IPS-NIHi11 (cell line): Measurements from ENCODE around the gene CHMP2A.
A peak's percentile ranks its signal among the peaks of the same experiment; 100 is the strongest.
"Not testable (repeated sequence)": the region's sequence is repeated elsewhere in the genome, so short reads cannot be mapped to it uniquely, and the experiment has no call there.

Source experiments
- DNase-seq: peaks from one replicate; pipeline ENCODE4 v3.0.0; 2012; ENCODE audit warnings: mixed read lengths, low spot score

Gene CHMP2A

DNA sequence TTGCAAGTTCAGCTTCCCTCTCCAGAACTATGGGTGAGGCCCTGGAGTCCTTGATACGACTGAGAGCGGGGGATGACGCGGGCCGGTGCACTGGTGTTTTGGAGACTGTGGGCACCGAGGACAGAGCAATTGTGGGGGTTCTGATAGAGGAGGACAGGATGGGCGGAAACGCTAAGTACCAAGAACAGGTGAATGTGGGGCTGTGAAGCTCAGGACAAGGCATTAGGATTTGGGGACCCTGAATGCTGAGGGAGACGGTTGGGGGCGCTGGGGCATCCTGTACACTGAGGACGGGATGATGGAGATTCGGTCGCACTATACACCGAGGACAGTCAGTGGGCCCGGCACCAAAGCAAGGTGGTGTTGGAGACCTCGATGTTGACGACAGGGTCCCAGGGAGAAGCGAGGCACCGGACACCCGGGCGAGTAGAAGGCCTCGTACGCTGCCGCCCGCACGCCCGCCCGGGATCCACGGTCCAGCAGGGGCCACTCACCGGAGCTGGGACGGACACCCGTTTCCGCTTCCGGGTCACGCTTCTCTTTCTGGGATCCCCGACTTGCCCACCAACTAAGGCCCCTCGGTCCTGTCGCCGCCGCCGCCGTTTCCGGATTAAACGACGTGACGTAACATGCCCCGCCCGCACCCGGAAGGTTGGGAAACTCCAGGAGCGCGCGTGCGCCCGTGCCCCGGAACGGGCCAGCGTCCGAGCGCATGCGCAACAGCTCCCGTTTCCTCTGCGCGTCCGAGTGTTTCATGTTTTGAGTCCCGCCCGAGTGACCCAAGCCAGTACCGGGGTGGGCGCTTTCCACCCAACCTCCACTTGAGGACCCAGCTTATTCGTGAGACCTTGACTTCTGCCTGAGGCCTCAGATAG is at the start of gene CHMP2A:
TSS of gene CHMP2A (minus strand) at position 612 of the 875 bp plus-strand sequence. CDS start 893 bp downstream, outside the sequence.
- DNase-seq = peak; percentile 93

DNA sequence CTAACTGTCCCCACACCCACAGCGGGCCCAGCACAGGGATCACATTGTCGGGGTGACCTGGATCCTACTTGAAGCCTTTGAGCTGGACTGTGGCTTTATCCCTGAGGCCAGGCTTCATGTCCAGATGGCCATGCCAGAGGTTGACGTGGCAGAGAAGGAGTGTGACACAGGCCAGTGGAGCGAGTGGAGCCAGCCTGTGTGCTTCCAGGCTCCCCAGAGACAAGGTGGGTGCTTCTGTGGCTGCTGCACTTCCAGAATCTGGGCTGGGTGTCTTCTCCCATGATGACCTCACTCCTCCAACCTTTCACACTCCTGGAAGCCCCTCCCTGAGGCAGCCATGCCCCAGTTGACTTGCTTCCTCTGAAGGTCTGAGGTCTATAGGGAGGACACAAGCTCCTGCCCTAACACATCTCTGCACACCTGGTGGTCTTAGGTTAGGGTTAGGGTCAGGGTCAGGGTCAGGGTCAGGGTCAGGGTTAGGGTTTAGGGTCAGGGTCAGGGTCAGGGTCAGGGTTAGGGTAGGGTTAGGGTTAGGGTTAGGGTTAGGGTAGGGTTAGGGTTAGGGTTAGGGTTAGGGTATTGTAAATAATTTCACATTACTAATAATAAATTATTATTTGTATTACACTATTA is 31.3 kb upstream of the CHMP2A start:
- DNase-seq = no peak

DNA sequence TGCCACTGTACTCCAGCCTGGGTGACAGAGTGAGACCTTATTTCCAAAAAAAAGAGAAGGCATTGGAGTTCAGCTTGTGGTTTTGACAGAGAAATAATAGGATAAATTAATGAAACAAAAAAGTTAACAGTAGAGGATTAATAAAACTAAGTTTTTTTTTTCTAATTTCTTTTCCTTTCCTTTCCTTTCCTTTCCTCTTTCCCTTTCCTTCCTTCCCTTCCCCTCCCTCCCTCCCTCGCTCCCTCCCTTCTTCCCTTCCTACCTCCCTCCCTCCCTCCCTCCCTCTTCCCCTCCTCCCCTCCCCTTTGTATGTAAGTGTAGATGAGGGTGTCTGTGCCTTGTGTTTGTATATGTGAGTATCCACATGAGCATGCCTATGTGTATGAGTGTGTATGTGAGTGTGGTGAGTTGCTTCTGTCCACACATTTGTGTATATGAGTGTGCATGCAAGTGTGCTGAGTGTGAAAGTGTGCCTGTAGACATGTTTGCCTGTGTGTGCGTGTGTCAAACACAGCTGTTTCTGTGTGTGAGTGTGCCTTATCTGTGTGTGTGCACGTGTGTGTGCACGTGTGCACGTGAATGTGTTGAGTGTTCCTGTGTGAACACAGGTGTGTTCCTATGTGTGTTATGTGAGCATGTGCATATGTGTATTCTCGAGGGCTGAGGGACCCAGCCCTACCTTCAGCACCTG is 30.7 kb upstream of the CHMP2A start:
- DNase-seq = no peak

DNA sequence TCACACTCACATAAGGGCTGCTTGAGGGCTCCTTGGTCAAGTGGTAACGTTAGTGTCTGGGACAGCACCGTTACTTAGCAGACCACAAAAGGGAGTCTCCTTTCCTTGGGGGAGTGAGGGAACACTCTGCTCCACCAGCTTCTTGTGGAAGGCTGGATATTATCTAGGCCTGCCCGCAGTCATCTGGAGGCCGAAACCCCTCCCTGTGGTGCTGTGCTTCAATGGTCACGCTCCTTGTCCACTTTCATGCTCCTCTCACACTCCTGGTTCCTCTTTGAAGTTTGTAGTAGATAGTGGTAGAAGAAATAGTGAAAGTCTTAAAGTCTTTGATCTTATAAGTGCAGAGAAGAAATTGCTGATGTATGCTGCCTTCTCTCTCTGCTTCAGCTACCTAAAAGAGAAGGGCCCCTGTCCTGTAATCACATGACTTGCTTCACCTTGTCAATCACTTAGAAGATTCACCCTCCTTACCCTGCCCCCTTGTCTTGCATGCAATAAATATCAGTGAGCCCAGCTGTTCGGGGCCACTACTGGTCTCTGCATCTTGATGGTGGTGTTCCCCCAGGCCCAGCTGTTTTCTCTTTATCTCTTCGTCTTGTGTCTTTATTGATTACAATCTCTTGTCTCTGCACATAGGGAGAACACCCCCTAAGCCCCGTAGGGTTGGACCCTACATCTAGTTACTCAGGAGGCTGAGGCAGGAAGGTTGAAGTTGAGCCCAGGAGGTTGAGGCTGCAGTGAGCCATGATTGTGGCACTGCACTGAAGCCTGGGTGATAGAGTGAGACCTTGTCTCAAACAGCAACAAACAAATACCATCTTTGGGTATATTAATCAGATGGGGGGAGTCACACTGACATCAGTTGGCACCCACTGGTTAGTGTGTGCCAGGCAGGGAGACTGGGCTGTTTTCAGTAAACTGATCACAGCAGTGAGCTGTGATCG is 29.9 kb upstream of the CHMP2A start:
- no peak for DNase-seq

DNA sequence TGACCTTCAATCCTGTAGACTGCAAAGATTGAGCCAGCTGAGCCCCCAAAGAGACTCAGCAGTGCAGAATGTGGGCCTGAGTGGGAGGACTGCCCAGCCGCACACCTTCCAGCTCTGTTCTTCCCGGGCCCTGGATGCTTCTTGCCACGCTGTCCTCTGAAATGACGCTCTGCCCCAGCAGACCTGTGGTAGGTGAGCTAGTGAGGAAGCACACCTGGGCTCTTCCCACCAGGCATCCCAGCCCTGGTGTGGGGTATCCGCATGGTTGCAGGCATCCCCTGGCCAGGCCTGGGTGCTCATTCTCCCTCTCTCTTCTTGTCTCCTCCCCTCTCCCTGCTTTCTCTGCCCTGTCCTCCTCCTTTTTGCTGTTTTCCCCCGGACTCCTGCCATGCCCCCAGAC is 28.1 kb upstream of the CHMP2A start:
- no peak for DNase-seq

DNA sequence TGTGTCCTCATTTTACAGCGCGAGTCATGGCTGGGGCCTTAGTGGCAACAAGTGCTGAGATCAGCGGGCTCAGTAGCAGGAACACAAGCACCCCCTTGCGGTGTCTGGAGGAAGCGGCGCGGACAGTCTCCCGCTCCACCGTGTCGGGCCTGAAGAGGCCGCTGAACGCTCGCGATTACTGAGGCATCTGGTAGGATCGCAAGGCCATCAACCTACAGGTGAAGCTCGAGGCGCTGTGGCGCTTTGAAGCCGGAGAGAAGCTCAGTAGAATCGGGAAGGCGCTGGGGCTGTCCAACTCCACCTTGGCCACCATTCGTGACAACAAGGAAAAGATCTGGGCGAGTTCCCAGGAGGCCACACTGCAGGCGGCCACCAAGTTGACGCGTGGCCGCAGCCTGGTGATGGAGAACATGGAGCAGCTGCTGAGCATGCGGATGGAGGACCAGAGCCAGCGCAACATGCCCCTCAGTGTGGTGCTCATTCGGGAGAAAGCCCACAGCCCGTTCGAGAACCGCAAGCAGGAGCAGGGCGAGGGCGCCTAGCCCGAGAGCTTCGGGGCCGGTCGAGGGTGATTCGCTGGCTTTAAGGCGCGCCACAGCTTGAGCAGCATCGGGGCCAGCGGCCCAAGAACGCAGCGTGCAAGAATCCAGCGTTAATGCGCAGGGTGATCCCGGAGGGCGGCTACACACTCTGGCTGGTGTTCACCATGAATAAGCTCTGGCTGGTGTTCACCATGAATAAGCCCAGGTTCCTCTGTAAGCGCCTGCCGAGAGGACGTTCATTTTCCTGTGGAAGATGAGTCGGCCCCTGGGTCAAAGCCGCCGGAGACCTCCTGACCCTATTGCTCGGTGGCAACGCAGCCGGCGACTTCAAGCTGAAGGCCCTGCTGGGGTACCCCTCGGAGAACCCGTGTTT is 26.6 kb upstream of the CHMP2A start:
- peak; percentile 82 for DNase-seq

DNA sequence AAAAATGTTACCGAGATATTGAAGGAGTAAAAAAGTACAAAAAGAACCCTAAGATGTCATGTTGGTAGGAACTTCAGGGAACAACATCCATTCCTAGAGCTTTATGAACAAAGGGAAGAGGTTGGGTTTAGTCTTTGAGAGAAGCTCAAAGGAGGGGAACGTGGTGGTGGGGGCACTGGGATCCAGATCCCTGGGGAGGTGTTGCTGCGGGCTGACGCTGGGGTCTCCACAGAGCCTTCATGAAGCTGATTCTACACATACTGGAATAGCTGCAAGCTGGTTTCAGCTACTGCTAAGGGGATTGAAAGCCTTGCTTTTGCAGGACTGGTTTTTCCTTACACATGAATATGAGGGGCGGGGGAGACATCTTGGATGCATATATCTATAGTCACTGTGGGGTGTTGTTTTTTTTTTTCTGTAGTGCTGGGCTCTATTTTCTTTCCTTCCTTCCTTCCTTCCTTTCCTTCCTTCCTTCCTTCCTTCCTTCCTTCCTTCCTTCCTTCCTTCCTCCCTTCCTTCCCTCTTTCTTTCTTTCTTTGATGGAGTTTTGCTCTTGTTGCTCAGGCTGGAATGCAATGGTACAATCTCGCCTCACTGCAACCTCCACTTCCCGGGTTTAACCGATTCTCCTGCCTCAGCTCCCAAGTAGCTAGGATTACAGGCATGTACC is 24.7 kb upstream of the CHMP2A start:
- no peak for DNase-seq

DNA sequence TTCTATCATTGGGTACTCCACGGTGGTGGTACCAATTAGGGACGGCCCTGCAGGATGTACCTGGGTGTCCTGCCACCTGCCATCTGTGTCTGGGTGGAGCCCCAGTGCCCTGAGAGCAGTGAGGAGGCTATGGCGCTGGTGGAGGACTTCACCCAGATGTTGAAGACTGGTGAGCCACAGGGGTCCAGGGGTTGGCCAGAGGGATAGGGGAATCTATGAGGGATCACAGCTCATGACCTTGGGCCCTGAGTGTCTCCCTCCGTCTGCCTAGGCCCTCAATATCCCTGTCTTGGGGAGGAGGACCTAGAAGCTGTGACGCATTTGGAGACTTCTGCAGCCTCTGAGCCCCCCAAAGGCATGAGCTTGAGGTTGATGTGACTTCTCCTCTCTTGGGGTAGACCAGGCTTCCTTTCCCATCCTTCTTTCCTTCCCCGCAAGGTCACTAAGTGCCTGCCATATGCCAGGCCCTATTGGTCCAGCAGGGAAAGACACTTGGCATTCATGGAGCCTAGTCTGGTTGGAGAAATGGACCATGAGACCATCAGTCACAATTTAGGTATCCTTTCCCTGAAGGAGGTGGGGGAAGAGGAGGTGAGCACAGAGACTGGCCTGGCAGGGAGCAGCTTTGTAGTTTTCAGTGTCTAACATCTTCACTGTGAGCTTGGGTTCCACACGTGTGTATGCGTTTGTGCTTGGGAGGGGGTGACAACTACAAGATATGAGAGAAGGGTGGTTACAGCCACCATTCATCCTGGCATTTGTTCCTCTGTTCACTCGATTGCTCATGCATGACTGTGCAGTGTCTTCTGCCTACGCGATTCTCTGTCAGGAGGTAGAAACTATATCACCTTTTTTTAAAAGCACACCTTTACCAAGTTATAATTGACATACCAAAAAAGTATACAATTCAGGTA is 23.4 kb upstream of the CHMP2A start:
- no peak for DNase-seq

DNA sequence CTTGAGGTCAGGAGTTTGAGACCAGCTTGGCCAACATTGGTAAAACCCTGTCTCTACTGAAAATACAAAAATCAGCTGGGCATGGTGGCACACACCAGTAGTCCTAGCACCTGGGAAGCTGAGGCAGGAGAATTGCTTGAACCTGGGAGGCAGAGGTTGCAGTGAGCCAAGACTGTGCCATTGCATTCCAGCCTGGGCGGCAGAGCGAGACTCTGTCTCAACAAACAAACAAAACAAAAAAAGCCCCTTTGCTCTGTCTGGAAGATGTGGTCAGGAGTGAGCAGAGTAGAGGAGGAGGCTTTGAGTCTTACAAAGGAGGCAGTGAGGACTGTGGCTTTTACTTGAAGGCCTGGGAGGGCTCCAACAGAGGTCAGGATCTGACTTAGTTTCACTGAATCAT is 22.7 kb upstream of the CHMP2A start:
- DNase-seq = not testable (repeated sequence)

DNA sequence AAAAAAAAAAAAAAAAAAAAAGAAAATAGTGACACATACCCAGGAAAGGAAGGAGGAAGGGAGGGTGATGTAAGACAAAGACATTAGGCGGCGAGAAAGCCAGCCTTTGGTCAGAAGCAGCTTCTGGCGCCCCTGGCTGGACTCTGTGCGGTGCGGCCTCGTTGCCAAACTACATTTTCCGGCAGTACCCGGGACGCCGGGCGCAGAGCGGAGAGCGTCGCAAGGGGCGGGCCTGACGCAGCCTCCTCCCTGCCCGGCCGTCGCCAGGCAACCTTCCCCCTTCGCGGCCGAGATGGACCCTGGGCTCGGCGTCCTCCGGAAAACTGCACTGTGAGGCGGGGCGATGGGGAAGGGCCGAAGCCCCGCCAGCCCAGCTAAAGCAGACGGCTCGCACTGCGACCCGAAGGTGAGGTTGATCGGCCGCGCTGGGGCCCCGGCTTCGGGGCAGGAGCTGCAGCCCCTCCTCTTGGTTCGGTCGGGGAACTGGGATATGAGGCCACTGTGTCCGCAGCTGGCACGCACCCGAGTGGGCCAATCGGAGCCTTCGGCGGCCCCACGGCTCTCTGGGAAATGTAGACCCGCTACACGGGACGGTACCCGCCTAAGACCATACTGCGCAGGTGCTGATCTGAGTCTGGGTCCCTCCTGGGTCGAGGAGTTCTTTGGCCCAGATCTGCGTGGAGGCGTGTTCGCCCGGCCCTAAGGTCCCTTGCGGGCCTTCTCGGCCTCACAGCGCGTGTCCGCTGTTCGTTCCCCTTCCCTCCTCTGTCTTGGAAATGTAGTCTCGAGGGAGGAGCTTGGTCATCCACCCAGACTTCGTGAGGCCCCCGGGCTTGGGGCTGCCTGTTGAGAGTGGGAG is 20.5 kb upstream of the CHMP2A start:
- peak; percentile 86 for DNase-seq

DNA sequence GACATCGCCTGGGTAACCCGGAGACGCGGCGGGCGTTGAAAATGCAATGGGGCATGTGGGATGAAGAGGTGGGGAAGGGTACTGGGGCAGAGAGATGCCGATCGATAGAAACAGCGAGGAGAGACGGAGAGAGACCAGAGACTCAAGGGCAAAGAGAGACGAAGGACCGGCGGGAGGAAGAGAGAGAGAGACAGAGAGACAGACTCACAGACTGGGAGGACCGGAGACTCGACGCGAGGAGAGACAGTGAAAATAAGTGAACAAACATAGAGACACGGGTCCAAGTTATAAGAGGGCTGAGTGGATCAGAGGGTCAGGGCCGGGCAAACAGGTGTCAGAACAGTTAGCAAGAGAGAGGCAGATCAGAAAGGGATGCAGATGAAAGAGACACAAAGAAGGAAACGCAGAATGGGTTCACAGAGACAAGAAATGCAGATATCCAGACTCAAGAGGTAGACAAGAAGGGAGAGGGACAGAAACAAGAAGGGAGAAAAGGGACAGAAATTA is 18.8 kb upstream of the CHMP2A start:
- no peak for DNase-seq

DNA sequence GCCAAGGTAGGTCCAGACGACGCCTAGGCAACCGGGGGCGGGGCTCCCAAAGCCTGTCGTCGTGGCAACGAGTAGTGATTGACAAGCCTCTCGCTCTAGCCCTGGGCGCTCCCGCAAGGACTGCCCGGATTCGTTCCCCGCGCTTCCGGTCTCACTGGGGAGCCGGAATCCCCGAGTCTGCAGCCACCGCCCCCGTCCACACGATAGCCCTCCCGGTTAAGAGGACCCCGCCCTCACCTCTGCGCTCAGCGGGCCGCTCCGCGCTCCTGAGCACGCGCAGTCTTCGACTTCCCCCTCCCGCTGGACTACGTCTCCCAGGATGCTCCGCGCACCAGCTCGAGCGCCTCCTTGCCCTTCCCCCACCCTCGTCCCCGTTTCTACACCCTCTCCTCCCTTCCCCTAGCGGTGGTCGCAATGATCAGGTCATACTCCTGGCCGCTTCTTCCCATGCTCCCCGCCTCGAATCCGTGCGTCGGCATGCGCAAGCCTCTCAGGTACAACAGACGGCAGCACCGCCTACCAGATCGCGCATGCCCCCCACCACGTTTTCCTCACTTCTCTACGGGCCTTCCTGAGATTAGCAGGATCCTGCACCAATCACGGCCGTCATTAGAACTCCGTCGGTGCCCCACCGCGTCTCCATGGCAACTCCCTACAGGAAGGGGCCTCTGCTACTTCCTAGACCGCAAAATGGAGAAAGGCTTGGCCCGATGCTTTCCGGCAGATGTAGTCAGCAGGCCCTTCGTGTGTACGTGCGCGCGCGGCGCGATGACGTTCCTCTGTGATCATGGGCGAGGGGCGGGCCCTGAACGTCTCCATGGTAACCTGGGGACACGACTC is 18.1 kb upstream of the CHMP2A start, which contains the start of gene MZF1:
TSS of gene MZF1 (minus strand) at position 518 of the 840 bp plus-strand sequence. CDS start 1,946 bp downstream, outside the sequence.
- DNase-seq = peak; percentile 94

DNA sequence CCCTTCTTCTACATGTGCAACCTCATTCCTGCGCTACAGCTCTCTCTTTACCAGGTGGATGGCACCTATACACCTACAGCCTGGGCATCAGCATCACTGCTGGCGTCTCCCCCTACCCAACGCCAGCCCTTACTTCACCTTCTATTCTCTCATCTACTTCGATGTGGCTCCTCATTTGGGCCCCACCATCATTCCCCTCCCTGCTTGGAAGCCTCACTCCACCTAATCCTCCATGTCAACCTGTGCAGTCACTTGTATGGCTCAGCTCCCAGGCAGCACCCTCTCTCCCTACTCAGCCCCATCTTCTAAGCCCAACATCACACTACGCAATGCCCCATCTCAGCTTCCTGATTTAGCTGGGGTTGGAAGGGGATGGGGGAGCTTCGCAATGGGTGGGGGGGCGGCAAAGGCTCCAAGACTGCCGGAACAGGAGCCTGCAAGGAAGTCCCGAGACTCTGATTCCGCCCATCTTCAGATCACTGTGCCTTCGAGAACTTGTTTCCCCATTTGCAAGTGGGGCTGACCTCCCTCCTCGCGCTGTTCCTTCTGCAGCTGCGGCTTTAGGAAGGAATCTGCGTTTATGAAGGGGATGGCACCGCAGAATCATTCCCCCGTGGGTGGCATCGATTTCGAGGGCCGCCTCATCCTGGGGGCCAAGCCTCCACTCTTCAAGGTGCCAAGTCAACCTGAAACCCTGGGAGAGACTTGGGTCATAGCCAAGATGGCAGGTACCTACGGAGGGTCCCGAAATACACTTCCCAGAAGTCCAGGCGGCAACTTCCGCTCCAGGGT is 17.3 kb upstream of the CHMP2A start:
- DNase-seq = no peak

DNA sequence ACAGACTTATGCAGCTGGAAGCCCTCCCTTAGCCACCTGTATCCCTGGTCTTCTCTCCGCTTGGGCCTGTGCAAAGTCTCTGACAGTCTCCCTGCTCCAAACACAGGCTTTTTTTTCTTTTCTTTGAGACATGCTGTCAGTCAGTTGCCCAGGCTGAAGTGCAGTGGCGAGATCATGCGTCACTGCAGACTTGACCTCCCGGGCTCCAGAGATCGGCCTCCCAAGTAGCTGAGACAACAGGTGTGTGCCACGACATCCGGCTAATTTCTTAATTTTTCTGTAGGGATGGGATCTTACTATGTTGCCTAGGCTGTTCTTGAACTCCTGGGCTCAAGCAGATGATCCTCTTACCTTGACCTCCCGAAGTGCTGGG is 16.7 kb upstream of the CHMP2A start:
- DNase-seq = no peak

DNA sequence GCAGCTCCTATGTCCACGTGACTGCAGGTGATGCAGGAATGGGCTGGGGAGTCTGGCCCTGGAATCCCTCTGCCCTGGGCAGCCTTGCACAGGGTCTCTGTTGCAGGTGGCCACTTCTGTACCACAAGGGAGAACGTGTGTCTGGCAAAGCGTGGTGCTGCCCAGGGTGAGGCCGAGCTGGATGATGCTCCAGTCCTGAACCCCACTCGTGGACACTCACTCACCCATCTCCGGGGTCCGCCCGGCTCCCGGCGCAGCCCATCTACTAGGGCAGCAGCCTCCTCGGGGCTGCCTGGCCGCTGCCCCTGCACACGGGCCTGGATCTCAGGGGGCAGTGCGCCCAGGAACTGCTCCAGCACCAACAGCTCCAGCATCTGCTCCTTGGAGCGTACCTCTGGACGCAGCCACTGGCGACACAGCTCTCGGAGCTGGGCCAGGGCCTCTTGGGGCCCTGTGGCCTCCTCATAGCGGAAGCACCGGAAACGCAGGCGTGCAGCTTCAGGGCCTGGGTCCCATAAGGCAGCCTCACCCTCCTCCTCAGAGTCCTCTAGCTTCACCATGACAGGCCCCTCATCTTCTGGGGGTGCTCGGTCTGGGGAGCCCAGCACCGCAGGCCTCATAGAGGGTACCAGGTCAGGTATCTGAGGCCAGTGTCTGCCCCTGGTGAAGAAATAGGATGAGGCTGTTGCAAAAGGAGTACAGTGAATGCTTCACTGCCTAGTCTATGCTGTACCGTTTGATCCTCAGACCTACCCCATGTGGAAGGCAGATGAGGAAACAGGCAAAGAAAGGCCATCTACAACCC is 16.1 kb upstream of the CHMP2A start:
- no peak for DNase-seq
